HEK293 (cell line): ENCODE results near the gene GRAMD1B.

Source experiments
- CTCF ChIP-seq: fragments of 450-650 bp; formaldehyde crosslinking; IDR thresholded peaks from 2 replicates; pipeline ENCODE4 v1.5.1; 2016; ENCODE audit warnings: missing biosample characterization, missing genetic modification characterization
- KLF7 ChIP-seq: fragments of 450-650 bp; formaldehyde crosslinking; IDR thresholded peaks from 2 replicates; pipeline ENCODE4 v1.5.1; 2016; ENCODE audit warnings: missing biosample characterization, missing genetic modification characterization, borderline replicate concordance
- SCRT1 ChIP-seq: fragments of 450-650 bp; formaldehyde crosslinking; IDR thresholded peaks from 2 replicates; pipeline ENCODE4 v1.5.1; 2016; ENCODE audit warnings: missing biosample characterization, missing genetic modification characterization, borderline replicate concordance
- ZFHX2 ChIP-seq: fragments of 450-650 bp; formaldehyde crosslinking; conservative IDR thresholded peaks from 2 replicates; pipeline ENCODE4 v1.5.1; 2016; ENCODE audit warnings: missing biosample characterization, missing genetic modification characterization
- ZNF133 ChIP-seq: fragments of 450-650 bp; formaldehyde crosslinking; IDR thresholded peaks from 2 replicates; pipeline ENCODE4 v1.5.1; 2016; ENCODE audit warnings: missing biosample characterization, missing genetic modification characterization
- ZNF211 ChIP-seq: fragments of 450-650 bp; formaldehyde crosslinking; IDR thresholded peaks from 2 replicates; pipeline ENCODE4 v1.5.1; 2016; ENCODE audit warnings: low read depth, missing biosample characterization, missing genetic modification characterization
- ZNF26 ChIP-seq: fragments of 450-650 bp; formaldehyde crosslinking; IDR thresholded peaks from 2 replicates; pipeline ENCODE4 v1.5.1; 2016; ENCODE audit warnings: missing biosample characterization, missing genetic modification characterization
- ZNF292 ChIP-seq: fragments of 450-650 bp; formaldehyde crosslinking; IDR thresholded peaks from 2 replicates; pipeline ENCODE4 v1.5.1; 2016; ENCODE audit warnings: low read depth, missing biosample characterization, missing genetic modification characterization, borderline replicate concordance
- ZNF514 ChIP-seq: fragments of 450-650 bp; formaldehyde crosslinking; IDR thresholded peaks from 2 replicates; pipeline ENCODE4 v1.5.1; 2016; ENCODE audit warnings: missing biosample characterization, missing genetic modification characterization

- TF ChIP-seq ZFHX2 (tag by site-specific recombination): no peak
- TF ChIP-seq CTCF (tag by site-specific recombination): no peak
- no peak for TF ChIP-seq KLF7 (tag by site-specific recombination)
- no peak for TF ChIP-seq ZNF514 (tag by site-specific recombination)
- TF ChIP-seq ZNF292 (tag by site-specific recombination): no peak
- TF ChIP-seq ZNF133 (tag by site-specific recombination): no peak
- no peak for TF ChIP-seq ZNF211 (tag by site-specific recombination)
- no peak for TF ChIP-seq ZNF26 (tag by site-specific recombination)
- no peak for TF ChIP-seq SCRT1 (tag by site-specific recombination)
These were observed 54.4 kb downstream of the GRAMD1B start for GRCh38 chr11:123484448-123484847.
